HG03354 (cell line): ENCODE measurements around the gene VEGFB.

Experiments used
- ATAC-seq: cut with Tn5 transposase; IDR thresholded peaks from one replicate; pipeline ENCODE4 v1.9.1; 2021; ENCODE audit warnings: mild to moderate bottlenecking; ENCODE audit not compliant: unreplicated experiment, poor library complexity, severe bottlenecking

VEGFB gene

DNA sequence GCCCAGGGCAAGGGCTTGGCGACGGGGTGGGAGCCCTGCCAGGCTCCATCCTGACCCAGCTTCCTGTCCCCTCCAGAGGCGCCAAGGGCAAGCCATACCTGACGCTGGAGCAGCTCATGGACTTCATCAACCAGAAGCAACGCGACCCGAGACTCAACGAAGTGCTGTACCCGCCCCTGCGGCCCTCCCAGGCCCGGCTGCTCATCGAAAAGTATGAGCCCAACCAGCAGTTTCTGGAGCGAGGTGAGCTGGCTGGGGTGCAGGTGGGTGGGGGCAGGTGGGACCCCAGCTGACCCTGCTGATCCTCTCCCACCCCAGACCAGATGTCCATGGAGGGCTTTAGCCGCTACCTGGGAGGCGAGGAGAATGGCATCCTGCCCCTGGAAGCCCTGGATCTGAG is 21.9 kb downstream of the VEGFB start:
- ATAC-seq, result no peak

- ATAC-seq, result no peak
Observed at GRCh38 chr11:64258356-64258755, 24.0 kb downstream of the VEGFB start.

DNA sequence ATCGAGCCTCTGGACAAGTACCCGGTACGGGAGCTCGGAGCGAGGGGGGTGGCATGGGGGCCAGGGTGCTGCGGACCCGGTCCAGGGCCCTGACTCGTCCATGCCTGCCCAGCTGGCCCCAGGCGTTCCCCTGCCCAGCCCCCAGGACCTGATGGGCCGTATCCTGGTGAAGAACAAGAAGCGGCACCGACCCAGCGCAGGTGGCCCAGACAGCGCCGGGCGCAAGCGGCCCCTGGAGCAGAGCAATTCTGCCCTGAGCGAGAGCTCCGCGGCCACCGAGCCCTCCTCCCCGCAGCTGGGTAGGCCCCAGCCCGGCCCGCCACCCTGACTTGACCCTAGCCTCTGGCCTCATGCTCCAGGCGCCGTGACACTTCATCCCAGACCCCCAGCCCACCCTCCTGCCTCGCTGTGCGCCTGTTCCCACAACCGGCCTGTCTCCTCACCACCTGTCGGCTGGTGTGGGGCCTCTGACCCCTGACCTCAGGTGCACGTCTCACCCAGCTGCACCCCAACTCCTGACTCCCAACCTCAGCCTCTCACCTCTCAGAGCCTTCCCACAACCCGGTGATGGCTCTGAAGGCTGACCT is 24.7 kb downstream of the VEGFB start:
- ATAC-seq, result no peak

- no peak for ATAC-seq
Observed at GRCh38 chr11:64259533-64260067, 25.2 kb downstream of the VEGFB start.

DNA sequence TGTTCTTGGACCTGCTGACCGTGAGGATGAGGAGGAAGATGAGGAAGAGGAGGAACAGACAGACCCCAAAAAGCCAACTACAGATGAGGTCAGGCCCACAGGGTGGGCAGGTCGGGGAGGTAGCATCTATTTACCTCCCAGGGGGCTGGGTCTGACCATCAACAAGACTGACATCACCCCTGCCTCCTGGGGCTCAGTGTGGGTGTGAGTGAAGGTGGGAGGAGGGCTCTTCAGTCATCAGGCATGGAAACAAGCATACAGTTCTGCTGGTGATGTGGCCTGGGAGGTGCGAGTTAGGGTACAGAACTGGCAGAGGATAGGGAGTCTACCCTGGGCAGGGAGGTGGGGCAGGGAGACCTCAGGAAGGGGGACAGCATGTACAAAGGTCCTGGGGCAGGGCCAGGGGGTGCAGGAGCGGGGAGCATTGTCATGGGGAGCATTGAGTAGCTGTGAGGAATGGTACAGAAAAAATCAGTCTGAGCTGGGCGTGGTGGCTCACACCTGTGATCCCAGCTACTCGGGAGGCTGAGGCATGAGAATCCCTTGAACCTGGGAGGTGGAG is 25.8 kb downstream of the VEGFB start:
- no peak for ATAC-seq

DNA sequence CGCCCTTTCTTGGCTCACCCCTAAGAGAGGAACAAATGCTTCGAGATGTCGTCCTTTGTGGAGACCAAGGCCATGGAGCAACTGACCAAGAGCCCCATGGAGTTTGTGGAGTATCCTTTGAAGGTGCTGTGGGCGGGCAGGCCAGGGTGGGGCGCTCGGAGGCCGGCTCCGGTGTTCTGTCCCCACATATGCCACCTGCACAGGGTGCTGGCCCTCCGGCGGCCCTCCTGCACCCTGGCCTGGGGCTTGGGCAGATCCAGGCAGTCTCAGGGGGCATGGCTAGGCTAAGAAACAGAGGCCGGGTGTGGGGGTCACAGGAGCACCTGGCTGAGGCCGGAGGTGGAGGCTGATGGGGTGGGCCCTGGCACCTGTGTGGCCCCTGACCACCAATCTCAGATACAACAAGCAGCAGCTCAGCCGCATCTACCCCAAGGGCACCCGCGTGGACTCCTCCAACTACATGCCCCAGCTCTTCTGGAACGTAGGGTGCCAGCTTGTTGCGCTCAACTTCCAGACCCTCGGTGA is 27.2 kb downstream of the VEGFB start:
- ATAC-seq, result no peak

DNA sequence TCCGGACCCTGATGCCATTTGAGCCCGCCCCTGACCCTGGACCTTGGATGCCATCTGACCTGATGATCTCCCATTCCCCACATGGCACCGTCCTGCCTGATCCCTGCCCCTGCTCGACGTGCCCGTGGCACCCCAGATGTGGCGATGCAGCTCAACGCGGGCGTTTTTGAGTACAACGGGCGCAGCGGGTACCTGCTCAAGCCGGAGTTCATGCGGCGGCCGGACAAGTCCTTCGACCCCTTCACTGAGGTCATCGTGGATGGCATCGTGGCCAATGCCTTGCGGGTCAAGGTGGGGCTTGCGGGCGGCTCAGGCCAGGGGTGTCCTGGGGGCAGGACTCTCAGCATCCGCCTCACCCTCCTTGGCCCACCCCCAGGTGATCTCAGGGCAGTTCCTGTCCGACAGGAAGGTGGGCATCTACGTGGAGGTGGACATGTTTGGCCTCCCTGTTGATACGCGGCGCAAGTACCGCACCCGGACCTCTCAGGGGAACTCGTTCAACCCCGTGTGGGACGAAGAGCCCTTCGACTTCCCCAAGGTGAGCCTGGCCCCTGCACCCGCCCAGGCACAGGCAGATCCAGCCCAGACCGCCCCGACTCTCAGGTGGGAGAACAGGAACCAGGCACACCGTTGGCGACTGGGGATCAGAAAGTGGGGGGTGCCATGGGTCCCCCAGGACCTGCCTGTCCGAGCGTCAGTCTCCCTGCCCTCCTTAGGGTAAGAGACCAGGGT is 28.1 kb downstream of the VEGFB start:
- no peak for ATAC-seq

- ATAC-seq, result no peak
Observed at GRCh38 chr11:64263021-64263946, 28.9 kb downstream of the VEGFB start.

- ATAC-seq, result no peak
Observed at GRCh38 chr11:64263947-64264317, 29.5 kb downstream of the VEGFB start.

DNA sequence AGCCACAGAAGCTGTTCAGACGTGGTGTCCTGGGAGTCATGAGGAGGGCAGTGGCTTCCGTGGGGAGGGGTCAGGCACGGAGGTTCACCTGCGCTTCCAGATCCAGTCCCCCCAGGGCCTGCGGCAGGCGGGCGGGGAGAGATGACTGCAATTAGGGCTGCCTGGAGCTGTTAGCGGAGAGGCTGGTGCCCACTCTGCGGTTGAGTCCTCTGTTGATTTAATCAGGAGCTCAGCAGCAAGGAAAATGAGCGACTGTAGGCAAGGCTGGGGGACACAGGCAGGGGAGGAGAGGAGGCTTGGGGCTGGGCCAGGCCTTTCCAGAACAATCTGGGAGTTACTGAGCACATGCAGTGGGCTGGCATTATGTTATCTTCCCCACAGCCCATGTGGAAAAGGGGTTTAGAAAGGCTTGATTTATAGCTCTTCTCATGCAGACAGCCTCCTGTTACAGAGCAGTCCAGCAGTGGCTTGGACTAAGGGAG is 30.0 kb downstream of the VEGFB start:
- ATAC-seq, result no peak

DNA sequence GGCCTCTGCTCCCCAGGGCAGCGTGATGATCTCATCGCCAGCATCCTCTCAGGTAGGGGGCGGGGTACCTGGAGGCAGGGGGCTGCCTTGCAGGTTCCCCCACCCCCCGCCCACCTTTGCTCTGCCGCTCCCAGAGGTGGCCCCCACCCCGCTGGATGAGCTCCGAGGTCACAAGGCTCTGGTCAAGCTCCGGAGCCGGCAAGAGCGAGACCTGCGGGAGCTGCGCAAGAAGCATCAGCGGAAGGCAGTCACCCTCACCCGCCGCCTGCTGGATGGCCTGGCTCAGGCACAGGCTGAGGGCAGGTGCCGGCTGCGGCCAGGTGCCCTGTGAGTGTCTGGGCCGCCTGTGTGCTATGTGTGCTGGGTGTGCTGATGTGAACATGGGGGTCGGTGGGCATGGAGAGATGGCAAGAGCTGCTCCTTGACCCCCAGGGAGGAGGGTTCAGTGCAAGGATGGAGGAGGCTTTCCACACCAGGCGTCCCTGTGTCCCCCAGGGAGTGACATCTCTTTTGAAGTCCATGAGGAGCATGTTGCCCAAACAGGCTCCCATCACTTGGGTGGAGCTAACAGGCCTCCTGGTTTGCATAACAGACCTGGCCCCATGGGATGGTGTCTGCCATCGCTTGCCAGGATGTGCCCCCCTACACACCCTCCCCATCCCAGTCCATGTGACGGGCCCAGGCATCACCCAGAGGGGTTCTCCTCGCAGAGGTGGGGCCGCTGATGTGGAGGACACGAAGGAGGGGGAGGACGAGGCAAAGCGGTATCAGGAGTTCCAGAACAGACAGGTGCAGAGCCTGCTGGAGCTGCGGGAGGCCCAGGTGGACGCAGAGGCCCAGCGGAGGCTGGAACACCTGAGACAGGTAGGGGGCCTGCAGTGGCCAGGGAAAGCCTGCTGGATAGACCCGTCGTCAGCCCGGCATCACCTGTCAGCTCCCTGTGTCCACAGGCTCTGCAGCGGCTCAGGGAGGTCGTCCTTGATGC is 31.1 kb downstream of the VEGFB start:
- ATAC-seq, result no peak

- no peak for ATAC-seq
Observed at GRCh38 chr11:64266339-64266738, 32.0 kb downstream of the VEGFB start.

GRCh38 chr11:64267207-64267945 is 33.0 kb downstream of the VEGFB start:
- no peak for ATAC-seq

DNA sequence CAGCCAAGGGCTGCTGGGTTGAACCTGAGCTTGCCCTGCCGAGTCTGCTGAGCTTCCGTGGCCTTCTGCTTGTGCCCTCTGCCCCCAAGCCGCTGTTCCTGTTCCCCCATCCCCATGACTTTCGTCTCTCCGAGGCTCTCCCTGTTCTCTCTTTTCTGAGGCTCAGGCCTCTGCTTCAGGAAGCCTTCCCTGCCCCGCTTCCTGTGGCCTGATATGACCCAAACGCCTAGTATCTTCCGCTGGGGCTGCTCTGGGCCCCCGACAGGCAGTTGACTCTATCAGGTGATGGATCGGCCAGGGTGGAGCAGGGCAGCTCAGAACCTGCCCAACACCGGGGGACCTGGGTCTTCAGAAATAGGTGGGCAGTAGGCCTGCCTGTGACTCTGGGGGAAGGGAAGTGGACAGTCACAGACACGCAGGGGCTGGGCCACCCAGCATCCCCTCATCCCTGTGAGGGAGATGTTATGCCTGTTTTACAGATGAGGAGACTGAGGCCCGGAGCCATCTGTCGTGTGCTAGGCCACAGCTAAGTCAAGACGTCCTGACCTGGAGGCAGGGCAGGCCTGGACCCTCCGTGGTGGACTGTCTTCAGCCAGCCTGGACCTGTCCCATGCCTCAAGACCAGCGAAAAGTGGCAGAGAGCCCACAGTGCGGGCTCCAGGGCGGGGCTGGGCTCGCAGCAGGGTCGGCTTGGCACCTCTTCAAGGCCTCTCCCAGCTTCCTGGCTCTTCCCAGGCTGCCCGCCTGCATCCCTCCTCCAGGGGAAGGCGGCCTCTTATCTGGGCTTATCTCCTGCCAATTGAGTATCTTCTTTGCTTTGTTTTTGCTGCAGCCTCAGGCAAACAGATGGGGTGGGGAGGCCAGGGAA is 33.9 kb downstream of the VEGFB start:
- no peak for ATAC-seq

DNA sequence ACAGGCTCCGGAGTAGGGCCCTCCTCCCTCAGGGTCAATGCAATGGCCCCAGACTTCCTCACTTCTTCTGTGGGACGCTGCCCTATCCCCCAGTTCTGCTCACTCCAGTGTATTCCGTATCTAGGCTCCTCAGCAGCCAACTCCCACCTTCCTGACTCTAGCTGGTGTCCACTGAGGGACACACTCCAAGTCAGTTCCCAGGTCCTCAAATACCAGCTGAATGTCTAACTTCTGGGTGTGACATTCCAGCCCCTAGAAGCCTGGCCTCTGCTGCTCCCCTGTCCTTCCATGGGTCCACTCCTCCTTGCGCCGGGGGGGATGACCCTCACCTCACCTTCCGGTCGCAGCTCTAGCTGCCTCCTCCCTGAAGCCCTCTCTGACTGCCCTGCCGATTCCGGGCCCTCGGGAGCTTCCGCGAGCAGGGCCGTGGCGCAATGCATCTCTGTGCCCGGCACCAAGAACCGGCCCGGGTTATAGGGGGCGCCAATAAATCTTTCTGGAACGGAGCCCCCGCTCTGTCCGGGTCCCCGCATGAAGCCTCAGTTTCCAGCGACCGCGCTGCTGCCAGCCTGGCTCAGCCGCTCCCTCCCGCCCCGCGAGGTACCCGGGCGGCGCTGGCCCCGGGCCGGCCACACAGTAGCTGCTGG is 34.6 kb downstream of the VEGFB start:
- peak; percentile 16 for ATAC-seq

- ATAC-seq, result peak; percentile 72
Observed at GRCh38 chr11:64269540-64270220, 35.3 kb downstream of the VEGFB start.
